Gastroesophageal sphincter (tissue), 3 donors: Measurements from ENCODE around the gene MYCBPAP.

ENCODE experiments used
- CTCF ChIP-seq, 4 experiments: fragments of 200-600 bp in 2 of 4; fragments of 450-650 bp in 2 of 4; sonication (generic) in 1 of 4; IDR thresholded peaks; one replicate each; pipeline ENCODE4 v1.5.1; 2017 to 2019; ENCODE audit warnings: antibody characterized with exemption in 4 of 4, mild to moderate bottlenecking in 2 of 4, moderate library complexity in 2 of 4
- EP300 ChIP-seq: sonication (generic); formaldehyde crosslinking; IDR thresholded peaks from one replicate; pipeline ENCODE4 v1.6.1; 2017; ENCODE audit warnings: antibody characterized with exemption, mild to moderate bottlenecking
- POLR2A ChIP-seq, 2 donors: fragments of 450-650 bp; IDR thresholded peaks; one replicate each; pipeline ENCODE4 v1.6.1; 2017; ENCODE audit warnings: antibody characterized with exemption in 2 of 2, mild to moderate bottlenecking in 2 of 2, moderate library complexity in 1 of 2

- TF ChIP-seq EP300 (no peak), CTCF (IDR thresholded peaks at IDR 0.05) (peak in 3 of 4 experiments; percentile 90 to 94 (median 93)), POLR2A (IDR thresholded peaks at IDR 0.05) (peak; percentile 92 to 96)
These were observed 29.6 kb upstream of the MYCBPAP start, which contains the start of gene RSAD1 for GRCh38 chr17:50478391-50479381.
